ENCODE results near the gene CRTC1. TPM values are rescaled to one million over a fixed set of nuclear protein-coding genes. Genes with fewer than 3 reads are reported as not detected.

The CRTC1 gene
- total RNA-seq, 4 donors from 2014 or later, result 4.1 to 6.3 (median 4.7) TPM

DNA sequence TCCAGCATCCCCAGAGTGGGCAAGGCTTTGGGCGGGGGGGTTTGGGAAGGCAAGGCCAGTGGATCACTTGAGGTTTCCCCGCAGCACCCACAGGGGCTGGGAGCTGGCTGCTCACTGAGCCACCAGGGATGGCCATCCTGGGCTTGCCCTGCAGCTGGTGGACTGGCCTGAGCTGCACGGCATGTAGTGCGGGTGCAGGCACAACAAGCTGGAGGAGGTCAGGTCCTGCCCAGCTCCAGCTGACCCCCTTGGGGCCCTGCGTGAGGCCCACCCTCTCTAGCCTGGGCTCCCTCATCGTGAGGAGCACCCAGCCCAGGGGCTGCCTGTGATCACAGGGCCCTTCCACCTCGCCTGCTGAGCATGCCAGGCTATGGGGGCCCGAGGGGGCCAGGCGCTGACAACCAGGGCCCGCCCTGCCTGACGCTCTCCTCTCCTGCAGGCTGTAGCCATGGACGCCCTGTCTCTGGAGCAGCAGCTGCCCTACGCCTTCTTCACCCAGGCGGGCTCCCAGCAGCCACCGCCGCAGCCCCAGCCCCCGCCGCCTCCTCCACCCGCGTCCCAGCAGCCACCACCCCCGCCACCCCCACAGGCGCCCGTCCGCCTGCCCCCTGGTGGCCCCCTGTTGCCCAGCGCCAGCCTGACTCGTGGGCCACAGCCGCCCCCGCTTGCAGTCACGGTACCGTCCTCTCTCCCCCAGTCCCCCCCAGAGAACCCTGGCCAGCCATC, 84.7 kb downstream of the CRTC1 start:
- TF ChIP-seq EP300 (IDR thresholded peaks at IDR 0.05) (no peak), POLR2AphosphoS5 (IDR thresholded peaks at IDR 0.05) (no peak), CTCF (IDR thresholded peaks at IDR 0.05) (no peak), POLR2A (IDR thresholded peaks at IDR 0.05) (no peak)
- H3K36me3 ChIP-seq, result no peaks in the 10 kb centered on the region
- WGBS, result 90% methylated on average over 15 of the region's 30 CpGs
- H3K27ac ChIP-seq, result no peak overlapping the region
- no peaks in the 10 kb centered on the region for H3K9me3 ChIP-seq
- peaks cover 24% of the 10 kb centered on the region for H3K4me1 ChIP-seq
- H3K27me3 ChIP-seq, result no peaks in the 10 kb centered on the region
- DNase-seq (ENCODE audit: low spot score in 2 of 2), result no peak
- no peak overlapping the region for H3K4me3 ChIP-seq

- Histone ChIP-seq H3K36me3 (no peaks in the 10 kb centered on the region), H3K27ac (no peak overlapping the region), H3K9me3 (no peaks in the 10 kb centered on the region), H3K4me3 (no peak overlapping the region), H3K27me3 (no peaks in the 10 kb centered on the region), H3K4me1 (peaks cover 16% of the 10 kb centered on the region)
- TF ChIP-seq POLR2A (IDR thresholded peaks at IDR 0.05) (no peak), POLR2AphosphoS5 (IDR thresholded peaks at IDR 0.05) (no peak), EP300 (IDR thresholded peaks at IDR 0.05) (no peak), CTCF (IDR thresholded peaks at IDR 0.05) (no peak)
- 82% methylated on average over 12 of the region's 24 CpGs for WGBS
- DNase-seq (ENCODE audit: low spot score in 2 of 2), result no peak
Measured at GRCh38 chr19:18768997-18769891, 85.8 kb downstream of the CRTC1 start.

- H3K36me3 ChIP-seq, result no peaks in the 10 kb centered on the region
- no peak for TF ChIP-seq EP300 (IDR thresholded peaks at IDR 0.05)
- no peak for TF ChIP-seq POLR2AphosphoS5 (IDR thresholded peaks at IDR 0.05)
- no peak for TF ChIP-seq POLR2A (IDR thresholded peaks at IDR 0.05)
- TF ChIP-seq CTCF (IDR thresholded peaks at IDR 0.05), result no peak
- no peaks in the 10 kb centered on the region for H3K9me3 ChIP-seq
- H3K27ac ChIP-seq, result no peak overlapping the region
- no peak for DNase-seq (ENCODE audit: low spot score in 2 of 2)
- no peaks in the 10 kb centered on the region for H3K27me3 ChIP-seq
- WGBS, result 97% methylated on average over 9 of the region's 15 CpGs
- peaks cover 8% of the 10 kb centered on the region for H3K4me1 ChIP-seq
- H3K4me3 ChIP-seq, result no peak overlapping the region
Measured at GRCh38 chr19:18769989-18770528, 86.6 kb downstream of the CRTC1 start.

DNA sequence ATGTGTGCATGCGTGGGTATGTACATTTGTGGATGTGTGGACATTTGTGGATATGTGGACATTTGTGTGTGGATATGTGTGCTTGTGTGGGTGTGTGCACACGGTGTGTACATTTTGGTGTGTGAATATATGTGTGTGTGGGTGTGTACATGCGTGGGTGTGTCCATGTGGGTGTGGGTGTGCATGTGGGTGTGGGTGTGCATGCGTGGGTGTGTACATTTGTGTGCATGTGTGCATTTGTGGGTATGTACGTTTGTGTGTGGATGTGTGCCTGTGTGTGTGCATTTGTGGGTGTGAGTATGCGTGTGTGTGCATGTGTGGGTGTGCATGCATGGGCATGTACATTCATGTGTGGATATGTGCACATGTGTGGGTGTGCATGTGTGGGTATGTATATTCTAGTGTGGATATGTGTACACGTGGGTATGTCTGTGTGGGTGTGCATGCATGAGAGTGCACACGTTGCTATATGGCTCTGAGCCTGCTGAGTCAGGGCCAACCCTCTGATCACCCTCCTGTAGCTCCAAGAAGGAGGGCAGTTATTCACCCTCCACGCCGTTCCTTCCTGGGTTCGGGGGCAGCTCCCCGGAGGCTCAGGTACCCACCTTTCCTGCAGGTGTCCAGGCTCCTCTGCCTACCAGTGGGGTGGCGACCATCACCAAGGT, 87.3 kb downstream of the CRTC1 start:
- no peaks in the 10 kb centered on the region for H3K36me3 ChIP-seq
- H3K4me1 ChIP-seq, result peaks cover 3% of the 10 kb centered on the region
- WGBS, result 70% methylated on average over 12 of the region's 13 CpGs
- no peak overlapping the region for H3K27ac ChIP-seq
- no peak overlapping the region for H3K4me3 ChIP-seq
- DNase-seq (ENCODE audit: low spot score in 2 of 2), result no peak
- H3K9me3 ChIP-seq, result no peaks in the 10 kb centered on the region
- TF ChIP-seq POLR2AphosphoS5 (IDR thresholded peaks at IDR 0.05), result no peak
- no peak for TF ChIP-seq EP300 (IDR thresholded peaks at IDR 0.05)
- TF ChIP-seq CTCF (IDR thresholded peaks at IDR 0.05), result no peak
- no peak for TF ChIP-seq POLR2A (IDR thresholded peaks at IDR 0.05)
- no peaks in the 10 kb centered on the region for H3K27me3 ChIP-seq
